DND-41 (cell line): ENCODE results near the gene LAMP2.

Experiments used
- ATAC-seq: fragments of 200-7000 bp; cut with Tn5 transposase; 3 replicates; pipeline ENCODE4 v1.9.1; 2021; ENCODE audit warnings: low read depth; ENCODE audit not compliant: insufficient read depth
- DNase-seq: peaks from one replicate; pipeline ENCODE4 v3.0.0-alpha.2; 2020
- H2AFZ ChIP-seq: 2 replicates; pipeline ENCODE4 v1.6.0; 2012; ENCODE audit warnings: low read depth, low read length
- H3K27ac ChIP-seq: 2 replicates; pipeline ENCODE4 v1.5.1; 2012; ENCODE audit warnings: low read length, inconsistent platforms
- H3K27me3 ChIP-seq: fragments of 200-600 bp; sonication (generic); 2 replicates; pipeline ENCODE4 v1.6.0; 2012; ENCODE audit warnings: low read length, mild to moderate bottlenecking, inconsistent platforms; ENCODE audit not compliant: insufficient read depth, poor library complexity
- H3K36me3 ChIP-seq: 2 replicates; pipeline ENCODE4 v1.5.1; 2012; ENCODE audit warnings: low read length, inconsistent platforms; ENCODE audit not compliant: insufficient read depth
- H3K4me1 ChIP-seq: 2 replicates; pipeline ENCODE4 v1.5.1; 2012; ENCODE audit warnings: mild to moderate bottlenecking, low read length; ENCODE audit not compliant: insufficient read depth
- H3K4me2 ChIP-seq: 2 replicates; pipeline ENCODE4 v1.6.0; 2012; ENCODE audit warnings: mild to moderate bottlenecking, moderate library complexity, low read length, inconsistent platforms; ENCODE audit not compliant: insufficient read depth
- H3K4me3 ChIP-seq, 2 experiments: fragments of 200-600 bp in 1 of 2; shearing (Covaris generic) in 1 of 2; 2 replicates each; pipeline ENCODE4 v1.5.1; 2012 to 2016; ENCODE audit warnings: inconsistent platforms in 2 of 2, low read length in 2 of 2, mild to moderate bottlenecking in 2 of 2, low read depth in 1 of 2, moderate library complexity in 1 of 2
- H3K79me2 ChIP-seq: 2 replicates; pipeline ENCODE4 v1.6.0; 2012; ENCODE audit warnings: low read length, inconsistent platforms; ENCODE audit not compliant: insufficient read depth
- H3K9ac ChIP-seq: 2 replicates; pipeline ENCODE4 v1.6.0; 2012; ENCODE audit warnings: low read depth, mild to moderate bottlenecking, inconsistent platforms, low read length, moderate library complexity
- H3K9me3 ChIP-seq: 2 replicates; pipeline ENCODE4 v1.5.1; 2012; ENCODE audit warnings: low read length, moderate library complexity, mild to moderate bottlenecking, inconsistent platforms; ENCODE audit not compliant: insufficient read depth, severe bottlenecking
- H4K20me1 ChIP-seq: 2 replicates; pipeline ENCODE4 v1.6.0; 2012; ENCODE audit warnings: low read length; ENCODE audit not compliant: insufficient read depth
- EZH2 ChIP-seq: IDR thresholded peaks from 3 replicates; pipeline ENCODE4 v1.6.1; 2012; ENCODE audit warnings: borderline replicate concordance, low read depth, mild to moderate bottlenecking, moderate library complexity, low read length, inconsistent platforms; ENCODE audit not compliant: severe bottlenecking
- TF ChIP-seq, protein P1 (sequence below): IDR thresholded peaks from 2 replicates; pipeline ENCODE4 v1.5.1; 2012; ENCODE audit warnings: borderline replicate concordance, low read length, moderate library complexity, mild to moderate bottlenecking; ENCODE audit not compliant: poor library complexity, severe bottlenecking; ENCODE audit errors: extremely low read depth

The LAMP2 gene

DNA sequence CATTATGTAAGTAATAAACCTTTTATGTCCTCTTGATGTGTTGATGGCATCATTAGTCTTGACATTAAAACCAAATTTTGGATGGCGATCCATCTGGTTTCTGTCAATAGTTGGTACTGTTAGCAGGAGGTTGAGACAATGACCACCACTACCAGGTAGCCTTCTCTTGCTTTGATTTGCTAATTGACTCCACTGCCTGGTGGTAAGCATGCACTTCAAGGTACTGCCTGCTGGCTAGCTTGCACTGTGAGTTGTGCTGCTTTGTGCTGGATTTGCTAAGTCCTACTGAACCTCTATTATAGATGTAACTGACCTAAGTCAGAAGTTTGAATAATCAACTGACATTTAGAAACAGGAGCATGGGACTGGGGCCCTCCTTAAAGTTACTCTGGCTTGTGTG lies 60.9 kb downstream of the LAMP2 start:
- H3K27me3 ChIP-seq, result no peaks in the 10 kb centered on the region
- H3K9ac ChIP-seq, result no peak overlapping the region
- no peak overlapping the region for H3K27ac ChIP-seq
- no peaks in the 10 kb centered on the region for H3K79me2 ChIP-seq
- H3K4me1 ChIP-seq, result no peaks in the 10 kb centered on the region
- H3K4me3 ChIP-seq, result no peak overlapping the region
- no peaks in the 10 kb centered on the region for H4K20me1 ChIP-seq
- H2AFZ ChIP-seq, result no peak overlapping the region
- H3K9me3 ChIP-seq, result no peaks in the 10 kb centered on the region
- no peak overlapping the region for H3K4me2 ChIP-seq
- TF ChIP-seq EZH2, result no peak
- no peak for DNase-seq
- H3K36me3 ChIP-seq, result no peaks in the 10 kb centered on the region
- no peak for ATAC-seq

DNA sequence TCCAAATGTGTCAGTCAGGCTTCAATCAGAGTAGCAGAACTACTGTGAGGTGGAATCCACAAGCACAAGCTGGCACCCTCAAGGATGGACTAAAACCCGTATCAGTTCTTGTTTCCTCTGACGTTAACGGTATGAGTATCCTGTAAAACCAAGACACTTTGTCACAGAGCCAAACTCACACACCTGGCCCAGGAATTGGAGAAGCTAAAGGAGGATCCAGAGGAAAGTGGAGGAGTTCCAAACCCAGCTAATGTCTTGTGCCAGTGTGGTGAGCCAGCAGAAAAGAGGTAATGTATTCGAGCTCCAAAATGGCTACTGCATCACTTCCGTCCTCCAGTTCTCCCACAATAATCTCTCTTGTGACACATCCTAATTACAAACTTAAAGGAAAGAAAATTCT lies 62.5 kb downstream of the LAMP2 start:
- no peaks in the 10 kb centered on the region for H3K79me2 ChIP-seq
- no peaks in the 10 kb centered on the region for H3K9me3 ChIP-seq
- TF ChIP-seq, protein P1, sequence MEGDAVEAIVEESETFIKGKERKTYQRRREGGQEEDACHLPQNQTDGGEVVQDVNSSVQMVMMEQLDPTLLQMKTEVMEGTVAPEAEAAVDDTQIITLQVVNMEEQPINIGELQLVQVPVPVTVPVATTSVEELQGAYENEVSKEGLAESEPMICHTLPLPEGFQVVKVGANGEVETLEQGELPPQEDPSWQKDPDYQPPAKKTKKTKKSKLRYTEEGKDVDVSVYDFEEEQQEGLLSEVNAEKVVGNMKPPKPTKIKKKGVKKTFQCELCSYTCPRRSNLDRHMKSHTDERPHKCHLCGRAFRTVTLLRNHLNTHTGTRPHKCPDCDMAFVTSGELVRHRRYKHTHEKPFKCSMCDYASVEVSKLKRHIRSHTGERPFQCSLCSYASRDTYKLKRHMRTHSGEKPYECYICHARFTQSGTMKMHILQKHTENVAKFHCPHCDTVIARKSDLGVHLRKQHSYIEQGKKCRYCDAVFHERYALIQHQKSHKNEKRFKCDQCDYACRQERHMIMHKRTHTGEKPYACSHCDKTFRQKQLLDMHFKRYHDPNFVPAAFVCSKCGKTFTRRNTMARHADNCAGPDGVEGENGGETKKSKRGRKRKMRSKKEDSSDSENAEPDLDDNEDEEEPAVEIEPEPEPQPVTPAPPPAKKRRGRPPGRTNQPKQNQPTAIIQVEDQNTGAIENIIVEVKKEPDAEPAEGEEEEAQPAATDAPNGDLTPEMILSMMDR, result no peak
- no peak for TF ChIP-seq EZH2
- no peak overlapping the region for H3K27ac ChIP-seq
- no peak overlapping the region for H3K9ac ChIP-seq
- no peak overlapping the region for H3K4me3 ChIP-seq
- no peaks in the 10 kb centered on the region for H3K4me1 ChIP-seq
- no peak for DNase-seq
- H3K4me2 ChIP-seq, result no peak overlapping the region
- ATAC-seq, result no peak
- no peaks in the 10 kb centered on the region for H3K36me3 ChIP-seq
- no peaks in the 10 kb centered on the region for H4K20me1 ChIP-seq
- no peak overlapping the region for H2AFZ ChIP-seq
- H3K27me3 ChIP-seq, result no peaks in the 10 kb centered on the region

DNA sequence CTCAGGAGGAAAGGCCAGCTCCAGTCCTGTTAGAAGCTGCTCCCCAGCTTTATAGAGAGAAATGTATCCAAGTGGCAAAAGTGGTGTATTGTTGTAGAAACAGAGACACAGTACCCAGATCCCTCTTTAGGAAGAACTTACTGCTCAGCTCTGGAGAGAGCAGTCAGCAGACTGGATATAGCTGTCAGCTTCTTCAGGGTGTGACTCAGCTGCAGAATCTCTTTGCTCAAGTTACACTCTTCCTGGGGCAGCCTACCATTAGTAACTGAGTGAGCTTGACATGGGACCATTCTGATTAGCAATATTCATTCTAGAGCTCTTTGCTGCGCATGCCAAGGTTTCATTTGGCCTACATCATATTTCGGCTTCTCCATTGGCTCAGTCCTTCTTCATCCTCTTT lies 66.7 kb downstream of the LAMP2 start:
- no peaks in the 10 kb centered on the region for H3K27me3 ChIP-seq
- no peaks in the 10 kb centered on the region for H3K9me3 ChIP-seq
- TF ChIP-seq, protein P1, result no peak
- TF ChIP-seq EZH2, result no peak
- H2AFZ ChIP-seq, result no peak overlapping the region
- no peak overlapping the region for H3K4me3 ChIP-seq
- no peak overlapping the region for H3K27ac ChIP-seq
- DNase-seq, result no peak
- H3K4me1 ChIP-seq, result no peaks in the 10 kb centered on the region
- ATAC-seq, result no peak
- no peak overlapping the region for H3K9ac ChIP-seq
- no peaks in the 10 kb centered on the region for H3K79me2 ChIP-seq
- H3K36me3 ChIP-seq, result no peaks in the 10 kb centered on the region
- no peak overlapping the region for H3K4me2 ChIP-seq
- no peaks in the 10 kb centered on the region for H4K20me1 ChIP-seq

DNA sequence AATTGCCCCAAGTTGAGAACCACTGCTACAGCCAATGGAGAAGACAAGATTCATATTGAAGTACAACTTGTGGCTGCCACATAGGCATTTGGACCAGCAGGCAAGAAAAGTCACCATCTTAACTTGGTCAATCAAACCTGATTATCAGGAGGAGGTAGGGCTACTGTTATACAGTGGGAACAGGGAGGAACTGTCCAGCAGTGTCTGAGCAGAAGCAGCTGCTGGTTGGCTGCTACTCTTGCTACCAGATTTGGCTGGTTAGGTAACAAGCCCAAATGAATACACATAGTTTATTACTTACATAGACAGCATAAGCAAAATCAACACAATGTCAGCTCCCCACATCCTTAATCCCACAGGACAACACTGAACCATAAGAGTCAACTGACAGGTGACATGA lies 67.8 kb downstream of the LAMP2 start:
- no peaks in the 10 kb centered on the region for H3K36me3 ChIP-seq
- DNase-seq (no peak), ATAC-seq (no peak)
- no peaks in the 10 kb centered on the region for H3K79me2 ChIP-seq
- H3K4me2 ChIP-seq, result no peak overlapping the region
- no peak for TF ChIP-seq EZH2
- TF ChIP-seq, protein P1, result no peak
- no peaks in the 10 kb centered on the region for H3K9me3 ChIP-seq
- no peak overlapping the region for H3K9ac ChIP-seq
- no peaks in the 10 kb centered on the region for H3K27me3 ChIP-seq
- no peaks in the 10 kb centered on the region for H3K4me1 ChIP-seq
- no peak overlapping the region for H3K27ac ChIP-seq
- no peak overlapping the region for H2AFZ ChIP-seq
- H4K20me1 ChIP-seq, result no peaks in the 10 kb centered on the region
- no peak overlapping the region for H3K4me3 ChIP-seq
